GM12864 (cell line): ENCODE measurements around the gene CPT1B.
"Not testable (repeated sequence)": the region's sequence is repeated elsewhere in the genome, so short reads cannot be mapped to it uniquely, and the experiment has no call there.

ENCODE experiments used
- DNase-seq: peaks from one replicate; pipeline ENCODE4 v3.0.0-alpha.2; 2011; ENCODE audit warnings: low read depth
- H3K4me3 ChIP-seq: 2 replicates; pipeline ENCODE4 v1.5.1; 2011; ENCODE audit warnings: mild to moderate bottlenecking, low read depth, low read length, control low read depth
- TF ChIP-seq, protein P1 (sequence below): IDR thresholded peaks from 2 replicates; pipeline ENCODE4 v1.5.1; 2011; ENCODE audit warnings: low read depth, mild to moderate bottlenecking, moderate library complexity, low read length, control low read depth, inconsistent platforms; ENCODE audit errors: missing control alignments

The CPT1B gene

GRCh38 chr22:50608996-50609395 lies 30.8 kb upstream of the CPT1B start:
- no peak for DNase-seq
- H3K4me3 ChIP-seq: no peak overlapping the region
- TF ChIP-seq, protein P1, sequence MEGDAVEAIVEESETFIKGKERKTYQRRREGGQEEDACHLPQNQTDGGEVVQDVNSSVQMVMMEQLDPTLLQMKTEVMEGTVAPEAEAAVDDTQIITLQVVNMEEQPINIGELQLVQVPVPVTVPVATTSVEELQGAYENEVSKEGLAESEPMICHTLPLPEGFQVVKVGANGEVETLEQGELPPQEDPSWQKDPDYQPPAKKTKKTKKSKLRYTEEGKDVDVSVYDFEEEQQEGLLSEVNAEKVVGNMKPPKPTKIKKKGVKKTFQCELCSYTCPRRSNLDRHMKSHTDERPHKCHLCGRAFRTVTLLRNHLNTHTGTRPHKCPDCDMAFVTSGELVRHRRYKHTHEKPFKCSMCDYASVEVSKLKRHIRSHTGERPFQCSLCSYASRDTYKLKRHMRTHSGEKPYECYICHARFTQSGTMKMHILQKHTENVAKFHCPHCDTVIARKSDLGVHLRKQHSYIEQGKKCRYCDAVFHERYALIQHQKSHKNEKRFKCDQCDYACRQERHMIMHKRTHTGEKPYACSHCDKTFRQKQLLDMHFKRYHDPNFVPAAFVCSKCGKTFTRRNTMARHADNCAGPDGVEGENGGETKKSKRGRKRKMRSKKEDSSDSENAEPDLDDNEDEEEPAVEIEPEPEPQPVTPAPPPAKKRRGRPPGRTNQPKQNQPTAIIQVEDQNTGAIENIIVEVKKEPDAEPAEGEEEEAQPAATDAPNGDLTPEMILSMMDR: no peak

DNA sequence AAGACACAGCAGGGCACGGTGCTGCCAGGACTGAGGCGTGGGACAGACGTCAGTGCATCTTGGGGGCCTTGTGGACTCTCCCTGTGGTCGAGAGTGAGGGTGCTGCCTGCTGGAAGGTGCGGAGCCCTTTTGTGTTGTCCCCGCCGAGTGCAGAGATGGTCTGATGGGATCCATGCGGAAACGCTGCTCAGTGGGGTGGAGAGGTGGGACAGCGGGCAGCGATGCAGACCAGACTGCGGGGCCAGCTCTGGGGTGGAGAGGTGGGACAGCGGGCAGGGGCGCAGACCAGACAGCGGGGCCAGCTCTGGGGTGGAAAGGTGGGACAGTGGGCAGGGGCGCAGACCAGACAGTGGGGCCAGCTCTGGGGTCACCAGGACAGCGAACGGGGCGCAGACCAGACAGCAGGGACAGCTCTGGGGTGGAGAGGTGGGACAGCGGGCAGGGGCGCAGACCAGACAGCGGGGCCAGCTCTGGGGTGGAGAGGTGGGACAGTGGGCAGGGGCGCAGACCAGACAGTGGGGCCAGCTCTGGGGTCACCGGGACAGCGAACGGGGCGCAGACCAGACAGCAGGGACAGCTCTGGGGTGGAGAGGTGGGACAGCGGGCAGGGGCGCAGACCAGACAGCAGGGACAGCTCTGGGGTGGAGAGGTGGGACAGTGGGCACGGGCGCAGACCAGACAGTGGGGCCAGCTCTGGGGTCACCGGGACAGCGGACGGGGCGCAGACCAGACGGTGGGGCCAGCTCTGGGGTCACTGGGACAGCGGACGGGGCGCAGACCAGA lies 30.0 kb upstream of the CPT1B start:
- DNase-seq, H3K4me3 ChIP-seq: not testable (repeated sequence)

DNA sequence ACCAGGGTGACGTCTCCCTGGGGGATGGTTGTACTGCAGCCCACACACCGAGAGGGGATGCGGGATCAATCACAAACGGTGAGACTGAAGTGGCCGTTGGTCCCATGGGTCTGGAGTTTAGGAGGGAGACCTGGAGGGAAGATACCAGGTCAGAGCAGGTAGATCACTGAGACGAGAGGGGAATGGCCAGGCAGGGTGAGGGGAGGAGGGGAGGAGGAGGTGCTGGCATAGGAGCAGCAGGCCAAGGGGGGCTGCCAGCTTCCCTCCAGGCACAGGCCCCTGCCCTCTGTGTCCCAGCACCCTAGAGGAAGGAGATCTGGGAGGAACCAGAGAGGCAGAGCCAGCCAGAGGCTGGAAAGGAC lies 29.4 kb upstream of the CPT1B start:
- TF ChIP-seq, protein P1: no peak
- no peak for DNase-seq
- no peak overlapping the region for H3K4me3 ChIP-seq

GRCh38 chr22:50606946-50607658 lies 28.9 kb upstream of the CPT1B start:
- H3K4me3 ChIP-seq: no peak overlapping the region
- TF ChIP-seq, protein P1: no peak
- no peak for DNase-seq

- no peak overlapping the region for H3K4me3 ChIP-seq
- no peak for DNase-seq
- TF ChIP-seq, protein P1: peak; percentile 18
Observed at GRCh38 chr22:50606165-50606945, 28.1 kb upstream of the CPT1B start.

- TF ChIP-seq, protein P1: no peak
- no peak for DNase-seq
- H3K4me3 ChIP-seq: no peak overlapping the region
Observed at GRCh38 chr22:50605613-50606074, 27.4 kb upstream of the CPT1B start.

DNA sequence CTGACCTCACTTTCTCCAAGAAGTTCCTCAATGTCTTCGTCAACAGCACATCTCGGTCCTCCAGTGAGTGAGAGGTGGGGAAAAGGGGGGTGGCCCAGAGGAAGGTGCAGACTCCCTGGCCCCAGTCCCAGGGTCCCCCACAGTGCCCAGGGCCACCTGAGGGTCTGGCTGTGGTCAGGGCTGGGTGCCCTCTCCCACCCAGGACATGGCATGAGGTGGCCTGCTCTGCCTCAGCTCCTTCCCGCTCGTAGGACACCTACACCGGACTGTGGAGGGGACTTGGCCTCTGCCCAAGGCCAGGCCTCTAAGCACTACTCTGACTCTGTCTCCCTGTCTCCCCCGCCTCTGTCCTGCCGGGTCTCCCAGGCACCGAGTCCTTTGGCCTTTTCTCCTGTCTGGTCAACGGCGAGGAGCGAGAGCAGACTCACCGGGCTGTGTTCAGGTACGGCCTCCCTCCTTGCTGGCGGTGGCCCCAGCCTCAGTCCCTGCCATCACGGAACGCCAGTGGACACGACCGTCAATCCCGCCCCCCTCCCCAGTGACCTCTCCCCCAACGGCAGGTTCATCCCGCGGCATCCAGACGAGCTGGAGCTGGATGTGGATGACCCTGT lies 26.9 kb upstream of the CPT1B start:
- no peak for DNase-seq
- TF ChIP-seq, protein P1: no peak

More for the DNA sequence above, 26.9 kb upstream of the CPT1B start:
- no peak overlapping the region for H3K4me3 ChIP-seq
